IMR-90 (cell line): ENCODE results near the gene CDH1. TPM values are rescaled to one million over a fixed set of nuclear protein-coding genes. Genes with fewer than 3 reads are reported as not detected.

Experiments used
- ATAC-seq: fragments of 200-7000 bp; cut with Tn5 transposase; 2 replicates; pipeline ENCODE4 v1.9.1; 2020; ENCODE audit warnings: low read depth, mild to moderate bottlenecking, moderate library complexity
- BruUV-seq: library from RNA; stranded (reverse); fragments of 400-500 nt; replicated peaks from 2 replicates; lab custom pipeline; 2021; lab: Mats Ljungman, UMichigan
- CTCF ChIA-PET: fragments of 300-600 bp; formaldehyde crosslinking; extraction: SDS; loops from one replicate; lab custom pipeline; 2021; ENCODE audit warnings: antibody characterized with exemption; lab: Yijun Ruan, JAX
- POLR2A ChIA-PET: fragments of 300-600 bp; sonication (Branson Sonifier 250); formaldehyde crosslinking; loops from one replicate; lab custom pipeline; 2022; ENCODE audit warnings: antibody characterized with exemption; ENCODE audit not compliant: unreplicated experiment; lab: Charles Lee
- DNase-seq: peaks from one replicate; pipeline ENCODE4 v3.0.0; 2013
- H2AFZ ChIP-seq: replicated peaks from 2 replicates; pipeline ENCODE3; 2013; ENCODE audit warnings: low read length, mild to moderate bottlenecking; ENCODE audit not compliant: poor library complexity
- H2AK5ac ChIP-seq: 2 replicates; pipeline ENCODE4 v1.6.1; 2013; ENCODE audit warnings: low read depth, low read length, inconsistent platforms
- H2AK9ac ChIP-seq: replicated peaks from 2 replicates; pipeline ENCODE3; 2013; ENCODE audit warnings: mild to moderate bottlenecking, low read depth, low read length, moderate library complexity; ENCODE audit not compliant: poor library complexity
- H2BK120ac ChIP-seq: 2 replicates; pipeline ENCODE4 v1.6.1; 2013; ENCODE audit warnings: low read depth, low read length, inconsistent platforms
- H2BK15ac ChIP-seq: 3 replicates; pipeline ENCODE4 v1.6.1; 2013; ENCODE audit warnings: low read depth, low read length, inconsistent platforms
- H2BK20ac ChIP-seq: 2 replicates; pipeline ENCODE4 v1.6.1; 2013; ENCODE audit warnings: low read depth, mild to moderate bottlenecking, inconsistent platforms, low read length, moderate library complexity
- H2BK5ac ChIP-seq: 2 replicates; pipeline ENCODE4 v1.6.1; 2013; ENCODE audit warnings: mild to moderate bottlenecking, low read depth, low read length, inconsistent platforms; ENCODE audit not compliant: poor library complexity, severe bottlenecking
- H3K14ac ChIP-seq: replicated peaks from 2 replicates; pipeline ENCODE4 v1.6.1; 2013; ENCODE audit warnings: low read depth, low read length, inconsistent platforms
- H3K18ac ChIP-seq: 2 replicates; pipeline ENCODE4 v1.6.1; 2013; ENCODE audit warnings: low read depth, low read length, control low read depth
- H3K23ac ChIP-seq: 2 replicates; pipeline ENCODE4 v1.6.1; 2013; ENCODE audit warnings: low read depth, low read length, inconsistent platforms
- H3K27ac ChIP-seq: 2 replicates; pipeline ENCODE4 v1.5.1; 2013; ENCODE audit warnings: mild to moderate bottlenecking, control low read depth, low read length; ENCODE audit not compliant: insufficient read depth
- H3K27me3 ChIP-seq: 2 replicates; pipeline ENCODE4 v1.6.1; 2013; ENCODE audit warnings: low read length; ENCODE audit not compliant: control insufficient read depth, insufficient read depth
- H3K36me3 ChIP-seq: 2 replicates; pipeline ENCODE4 v1.6.1; 2013; ENCODE audit warnings: low read length, mixed read lengths; ENCODE audit not compliant: control insufficient read depth, insufficient read depth
- H3K4ac ChIP-seq: 2 replicates; pipeline ENCODE4 v1.6.1; 2013; ENCODE audit warnings: low read depth, low read length, inconsistent platforms
- H3K4me1 ChIP-seq: 2 replicates; pipeline ENCODE4 v1.6.1; 2013; ENCODE audit warnings: low read length, mixed read lengths; ENCODE audit not compliant: control insufficient read depth, insufficient read depth
- H3K4me2 ChIP-seq: 2 replicates; pipeline ENCODE4 v1.6.1; 2013; ENCODE audit warnings: low read depth, mild to moderate bottlenecking, control low read depth, low read length, moderate library complexity
- H3K4me3 ChIP-seq: 2 replicates; pipeline ENCODE4 v1.5.1; 2013; ENCODE audit warnings: low read depth, mild to moderate bottlenecking, control low read depth, low read length, moderate library complexity; ENCODE audit not compliant: insufficient read depth
- H3K56ac ChIP-seq: 2 replicates; pipeline ENCODE4 v1.6.1; 2013; ENCODE audit warnings: low read length, inconsistent platforms; ENCODE audit not compliant: insufficient read depth; ENCODE audit errors: extremely low read depth
- H3K79me1 ChIP-seq, 2 experiments: 2 replicates each; pipeline ENCODE4 v1.6.1; 2013; ENCODE audit warnings: low read length in 2 of 2, inconsistent platforms in 1 of 2, low read depth in 1 of 2
- H3K9ac ChIP-seq: 2 replicates; pipeline ENCODE4 v1.6.1; 2013; ENCODE audit warnings: low read depth, low read length, control low read depth
- H3K9me1 ChIP-seq: 2 replicates; pipeline ENCODE4 v1.6.1; 2013; ENCODE audit warnings: low read length, inconsistent platforms; ENCODE audit not compliant: insufficient read depth
- H3K9me3 ChIP-seq: 2 replicates; pipeline ENCODE4 v1.6.1; 2013; ENCODE audit warnings: low read length; ENCODE audit not compliant: control insufficient read depth, insufficient read depth
- H4K20me1 ChIP-seq: 2 replicates; pipeline ENCODE4 v1.6.1; 2013; ENCODE audit warnings: low read length, inconsistent platforms; ENCODE audit not compliant: insufficient read depth
- H4K5ac ChIP-seq: 2 replicates; pipeline ENCODE4 v1.6.1; 2013; ENCODE audit warnings: mild to moderate bottlenecking, low read depth, low read length, control low read depth
- H4K8ac ChIP-seq, 2 experiments: 2 replicates each; pipeline ENCODE4 v1.6.1; 2013; ENCODE audit warnings: low read depth in 2 of 2, low read length in 2 of 2, control low read depth in 1 of 2, inconsistent platforms in 1 of 2
- H4K91ac ChIP-seq: 2 replicates; pipeline ENCODE4 v1.6.1; 2013; ENCODE audit warnings: low read depth, low read length, inconsistent platforms; ENCODE audit not compliant: insufficient read depth
- BHLHE40 ChIP-seq: fragments of 150-350 bp; IDR thresholded peaks from 2 replicates; pipeline ENCODE4 v1.6.1; 2016; ENCODE audit warnings: mild to moderate bottlenecking, low read depth, low read length
- CEBPB ChIP-seq: IDR thresholded peaks from 2 replicates; pipeline ENCODE4 v1.6.1; 2012; ENCODE audit warnings: low read depth, low read length, improper control_type of control experiment
- FOS ChIP-seq: fragments of 150-350 bp; IDR thresholded peaks from 2 replicates; pipeline ENCODE4 v1.6.1; 2016; ENCODE audit warnings: low read depth, low read length
- MAFK ChIP-seq: IDR thresholded peaks from 2 replicates; pipeline ENCODE4 v1.6.1; 2012; ENCODE audit warnings: low read depth, low read length, improper control_type of control experiment
- MAZ ChIP-seq: IDR thresholded peaks from 2 replicates; pipeline ENCODE4 v1.6.1; 2012; ENCODE audit warnings: low read depth, mild to moderate bottlenecking, low read length, improper control_type of control experiment, moderate library complexity, borderline replicate concordance
- MXI1 ChIP-seq: IDR thresholded peaks from 2 replicates; pipeline ENCODE4 v1.6.1; 2012; ENCODE audit warnings: low read depth, mild to moderate bottlenecking, low read length, moderate library complexity, borderline replicate concordance
- NFE2L2 ChIP-seq: fragments of 150-350 bp; IDR thresholded peaks from 2 replicates; pipeline ENCODE4 v1.6.1; 2016; ENCODE audit warnings: low read depth, mild to moderate bottlenecking, low read length
- POLR2A ChIP-seq: IDR thresholded peaks from 2 replicates; pipeline ENCODE4 v1.6.1; 2012; ENCODE audit warnings: mild to moderate bottlenecking, low read depth, low read length
- RAD21 ChIP-seq: IDR thresholded peaks from 2 replicates; pipeline ENCODE4 v1.6.1; 2012; ENCODE audit warnings: low read length, improper control_type of control experiment
- RCOR1 ChIP-seq: IDR thresholded peaks from 2 replicates; pipeline ENCODE4 v1.6.1; 2012; ENCODE audit warnings: mild to moderate bottlenecking, low read length, improper control_type of control experiment; ENCODE audit not compliant: insufficient replicate concordance
- RFX5 ChIP-seq: IDR thresholded peaks from 2 replicates; pipeline ENCODE4 v1.8.0; 2012; ENCODE audit warnings: low read depth, mild to moderate bottlenecking, low read length, moderate library complexity
- SMC3 ChIP-seq: fragments of 150-350 bp; IDR thresholded peaks from 2 replicates; pipeline ENCODE4 v1.6.1; 2016; ENCODE audit warnings: low read depth, mild to moderate bottlenecking, antibody characterized with exemption, low read length, moderate library complexity
- USF2 ChIP-seq: fragments of 150-350 bp; IDR thresholded peaks from 2 replicates; pipeline ENCODE4 v1.6.1; 2017; ENCODE audit warnings: mild to moderate bottlenecking, antibody characterized with exemption, low read length, low read depth
- WGBS, 2 experiments: methylation state at CpG; one replicate each; pipeline versions ENCODE4 v1.1.5 to v1.1.7; 2013; ENCODE audit warnings: missing lambda C conversion rate in 2 of 2; ENCODE audit not compliant: insufficient read length in 1 of 2; ENCODE audit errors: extremely low coverage in 2 of 2; 5-methylcytosine and 5-hydroxymethylcytosine counted together
- dilution Hi-C: fragments of 300-500 bp; cut with HindIII; formaldehyde crosslinking; loops from one replicate; pipeline ENCODE4 v1.14.3; 2018; ENCODE audit warnings: low sequenced_read_pairs; ENCODE audit not compliant: unreplicated experiment
- in situ Hi-C: fragments of 300-500 bp; cut with MboI; formaldehyde crosslinking; loops from 3 replicates; pipeline ENCODE4 v1.14.3; 2019; ENCODE audit warnings: low sequenced_read_pairs, inconsistent platforms, mixed read lengths
- intact Hi-C: fragments of 100-400 bp; cut with micrococcal nuclease; formaldehyde crosslinking; loops from 2 replicates; pipeline ENCODE4 v1.10.0; 2022
- polyA plus RNA-seq, 3 experiments: library from polyadenylated mRNA; depleted of rRNA; stranded (reverse); fragments of >200 nt; gene quantifications; 2 replicates each; pipeline ENCODE4 v1.2.3, GENCODE V29; 2012; ENCODE audit warnings: low replicate concordance in 1 of 3
- total RNA-seq: library from RNA; depleted of rRNA; stranded (reverse); fragments of >200 nt; gene quantifications from 2 replicates; pipeline ENCODE4 v1.2.3, GENCODE V29; 2012

The CDH1 gene
- total and polyA plus RNA-seq, 2 of the 4 experiments (the other 2 are of a cell fraction) = under 0.01 TPM; not detected in 1

GRCh38 chr16:68736561-68736960 lies 531 bp upstream of the CDH1 start:
- Histone ChIP-seq H4K8ac (no peak overlapping the region), H3K14ac (no peak overlapping the region), H3K4me3 (no peak overlapping the region), H3K4me1 (no peaks in the 10 kb centered on the region), H3K4me2 (no peak overlapping the region), H2BK120ac (no peak overlapping the region), H3K18ac (no peak overlapping the region), H4K20me1 (no peaks in the 10 kb centered on the region), H3K4ac (no peak overlapping the region), H2AK9ac (no peak overlapping the region), H3K27ac (no peak overlapping the region), H3K56ac (no peak overlapping the region), H3K9me3 (peaks cover 4% of the 10 kb centered on the region; the same call in 1 of the 2 replicates), H3K9ac (no peak overlapping the region), H2BK5ac (no peak overlapping the region), H3K36me3 (no peaks in the 10 kb centered on the region), H2AFZ (no peak overlapping the region), H2AK5ac (no peak overlapping the region), H4K5ac (no peak overlapping the region), H4K91ac (no peak overlapping the region), H3K23ac (no peak overlapping the region), H2BK20ac (no peak overlapping the region), H2BK15ac (no peak overlapping the region), H3K79me1 (no peaks in the 10 kb centered on the region), H3K27me3 (peaks cover 53% of the 10 kb centered on the region), H3K9me1 (no peaks in the 10 kb centered on the region)
- BruUV-seq = no TSS peak
- CTCF ChIA-PET = no interaction called here
- intact Hi-C loops = no loop called here
- WGBS, 2 experiments = 82% methylated on average over 5 of the region's 12 CpGs; no CpG with 5 or more reads in 1 of the 2 experiments
- DNase-seq (no peak), ATAC-seq (no peak)
- in situ Hi-C loops = no loop called here
- TF ChIP-seq MAFK (no peak), CEBPB (no peak), RAD21 (no peak), MXI1 (no peak), RFX5 (no peak), MAZ (no peak), POLR2A (no peak), BHLHE40 (no peak), NFE2L2 (no peak), RCOR1 (no peak), USF2 (no peak), FOS (no peak), SMC3 (no peak)
- dilution Hi-C loops = no loop called here
- POLR2A ChIA-PET = interaction anchor here (0.6 kb wide), 2 partner anchors 87 to 650 kb away, joined by 4 to 18 read pairs; no protein-coding TSS in a partner anchor
